ENCODE results near the gene EXTL2.
"Not testable (repeated sequence)": the region's sequence is repeated elsewhere in the genome, so short reads cannot be mapped to it uniquely, and the experiment has no call there.

The EXTL2 gene

GRCh38 chr1:100894603-100895539, at the start of gene EXTL2:
Gene EXTL2 (minus strand): TSS chr1:100894842. CDS start chr1:100888757, 6,085 bp downstream.
- DNase-seq (ENCODE audit: low spot score): peak; percentile 64

DNA sequence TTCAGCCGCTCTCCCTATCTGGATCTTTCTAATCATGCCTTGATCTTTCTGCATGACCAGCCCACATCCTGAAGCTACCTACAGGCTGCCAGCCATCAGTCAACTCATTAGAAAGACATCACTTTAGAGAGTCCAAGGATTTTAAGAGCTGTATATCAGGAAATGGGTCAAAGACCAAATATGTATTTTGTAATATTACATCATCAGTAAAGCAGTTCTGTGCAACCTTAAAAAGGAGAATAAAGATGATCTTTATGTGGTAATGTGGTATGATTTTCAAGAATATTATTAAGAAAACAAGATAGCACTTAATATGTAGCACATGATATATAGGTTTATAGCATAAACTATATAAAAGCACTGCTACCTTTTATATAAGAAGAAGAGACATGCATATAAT, 48.9 kb upstream of the EXTL2 start:
- no peak for DNase-seq (ENCODE audit: low spot score)

GRCh38 chr1:100942304-100943046, 47.8 kb upstream of the EXTL2 start:
- DNase-seq (ENCODE audit: low spot score): no peak

- DNase-seq (ENCODE audit: low spot score): no peak
Measured at GRCh38 chr1:100941580-100942216, 47.1 kb upstream of the EXTL2 start.

DNA sequence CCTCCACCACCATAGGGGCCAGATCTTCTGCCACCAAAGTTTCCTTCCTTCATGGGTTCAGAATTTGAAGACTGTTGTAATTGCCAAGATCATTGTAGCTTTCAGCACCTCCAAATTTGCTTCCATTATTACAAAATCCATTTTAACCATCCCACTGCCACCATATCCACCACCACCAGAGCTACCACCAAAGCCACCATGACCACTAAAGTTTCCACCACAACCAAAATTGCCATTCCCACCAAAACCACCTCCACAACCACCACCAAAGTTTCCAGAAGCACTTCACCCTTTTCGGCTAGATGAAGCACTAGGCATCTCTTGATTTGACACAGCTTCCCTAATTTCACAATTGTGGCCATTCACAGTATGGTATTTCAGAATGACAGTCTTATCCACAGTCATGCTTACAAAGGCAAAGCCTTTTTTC, 46.5 kb upstream of the EXTL2 start:
- DNase-seq (ENCODE audit: low spot score): no peak

DNA sequence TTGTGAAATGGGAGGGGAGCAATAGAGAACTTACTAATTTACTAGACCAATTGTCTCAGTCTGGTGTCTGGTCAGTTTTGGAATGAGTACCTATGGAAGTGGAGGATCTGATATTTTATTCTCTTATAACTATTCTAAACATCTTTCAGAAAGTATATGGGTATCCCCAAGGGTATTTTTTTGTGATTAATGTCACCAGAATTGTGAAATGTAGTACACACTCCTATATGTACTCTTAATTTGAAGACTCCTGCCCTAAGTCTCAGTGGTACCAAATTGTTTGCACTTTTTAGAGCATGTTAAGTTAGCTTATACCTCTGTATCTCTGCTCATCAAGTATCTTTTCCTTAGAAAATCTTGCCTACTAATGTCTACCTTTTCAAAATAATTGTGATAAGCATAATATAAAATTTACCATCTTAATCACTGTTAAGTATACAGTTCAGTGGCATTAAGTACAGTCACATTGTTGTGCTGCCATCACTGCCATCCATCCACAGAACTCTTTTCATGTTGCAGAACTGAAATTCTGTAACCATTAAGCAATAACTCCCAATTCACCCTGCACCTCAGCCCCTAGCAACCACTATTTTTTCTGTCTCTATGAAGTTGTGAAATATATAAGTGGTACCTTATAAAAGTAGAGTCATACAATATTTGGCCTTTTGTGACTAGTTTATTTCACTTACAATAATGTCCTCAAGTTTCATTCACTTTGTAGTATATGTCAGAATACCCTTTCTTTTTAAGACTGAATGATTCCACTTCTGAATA, 41.7 kb upstream of the EXTL2 start:
- no peak for DNase-seq (ENCODE audit: low spot score)

DNA sequence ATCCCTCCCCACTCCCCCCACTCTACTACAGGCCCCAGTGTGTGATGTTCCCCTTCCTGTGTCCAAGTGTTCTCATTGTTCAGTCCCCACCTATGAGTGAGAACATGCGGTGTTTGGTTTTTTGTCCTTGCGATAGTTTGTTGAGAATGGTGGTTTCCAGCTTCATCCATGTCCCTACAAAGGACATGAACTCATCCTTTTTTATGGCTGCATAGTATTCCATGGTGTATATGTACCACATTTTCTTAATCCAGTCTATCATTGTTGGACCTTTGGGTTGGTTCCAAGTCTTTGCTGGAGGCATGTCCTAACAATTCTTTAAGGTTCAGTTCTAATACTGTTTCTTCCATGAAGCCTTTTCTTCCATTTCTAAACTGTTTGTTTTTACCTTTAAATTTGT, 38.9 kb upstream of the EXTL2 start:
- not testable (repeated sequence) for DNase-seq (ENCODE audit: low spot score)

- no peak for DNase-seq (ENCODE audit: low spot score)
Measured at GRCh38 chr1:100931716-100932115, 37.1 kb upstream of the EXTL2 start.

GRCh38 chr1:100930494-100930893, 35.9 kb upstream of the EXTL2 start:
- DNase-seq (ENCODE audit: low spot score): no peak

DNA sequence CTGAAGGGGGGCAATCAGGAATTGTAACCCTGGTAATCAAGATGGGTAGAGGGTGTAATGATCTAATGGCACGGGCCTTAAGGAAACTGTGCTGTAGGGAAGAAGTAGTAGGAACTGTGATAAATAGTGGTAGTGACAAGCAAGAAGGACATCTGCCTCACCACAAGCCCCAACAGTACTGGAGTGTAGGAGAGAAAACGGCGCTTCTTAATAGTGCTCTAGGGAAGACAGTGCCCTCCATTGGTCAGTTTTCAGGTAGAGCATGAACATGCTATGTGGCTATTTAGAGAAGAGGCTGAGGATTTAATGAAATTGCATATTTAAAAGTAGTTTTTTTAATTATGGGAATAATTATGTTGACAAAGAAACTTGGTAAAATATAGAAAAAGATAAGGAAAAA, 33.5 kb upstream of the EXTL2 start:
- peak; percentile 5 for DNase-seq (ENCODE audit: low spot score)

- DNase-seq (ENCODE audit: low spot score): no peak
Measured at GRCh38 chr1:100927276-100927675, 32.6 kb upstream of the EXTL2 start.

- DNase-seq (ENCODE audit: low spot score): no peak
Measured at GRCh38 chr1:100926240-100926639, 31.6 kb upstream of the EXTL2 start.

GRCh38 chr1:100924991-100925390, 30.3 kb upstream of the EXTL2 start:
- no peak for DNase-seq (ENCODE audit: low spot score)

- no peak for DNase-seq (ENCODE audit: low spot score)
Measured at GRCh38 chr1:100924212-100924611, 29.6 kb upstream of the EXTL2 start.

GRCh38 chr1:100921110-100921706, 26.6 kb upstream of the EXTL2 start:
- DNase-seq (ENCODE audit: low spot score): peak; percentile 6

DNA sequence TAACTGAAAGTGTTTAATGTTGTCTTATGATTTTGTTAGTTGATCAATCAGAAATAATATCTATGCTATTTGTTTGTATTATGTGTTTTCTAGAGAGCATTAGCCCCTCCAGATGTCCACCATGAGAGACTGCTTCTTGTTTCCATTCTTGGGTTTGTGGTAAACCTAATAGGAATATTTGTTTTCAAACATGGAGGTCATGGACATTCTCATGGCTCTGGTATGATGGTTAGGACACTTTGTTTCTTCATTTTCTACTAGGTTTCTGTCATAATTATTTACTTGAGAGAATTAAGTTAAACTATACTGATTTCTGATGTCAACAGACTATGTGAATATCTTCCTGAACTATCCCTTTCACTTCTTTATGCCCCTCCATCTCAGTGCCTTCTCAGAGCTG, 17.4 kb upstream of the EXTL2 start:
- DNase-seq (ENCODE audit: low spot score): no peak

DNA sequence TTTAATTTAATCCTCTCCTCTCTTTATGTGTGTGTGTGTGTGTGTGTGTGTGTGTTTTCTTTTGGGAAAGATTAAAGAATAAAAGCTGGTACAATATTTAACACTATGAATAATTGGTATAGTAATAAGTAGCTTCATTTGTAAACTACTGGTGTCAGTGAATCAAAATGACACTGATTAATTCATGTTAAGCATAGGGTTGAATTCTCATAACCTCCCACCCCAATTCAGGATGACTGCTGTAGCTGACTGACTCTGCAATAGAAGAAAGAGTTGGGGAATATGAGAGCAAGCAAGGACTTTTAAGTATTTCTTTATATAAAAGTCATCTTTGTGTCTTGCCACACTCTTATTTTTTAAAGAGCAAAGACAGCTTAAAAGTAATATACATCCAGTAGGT, 14.4 kb upstream of the EXTL2 start:
- no peak for DNase-seq (ENCODE audit: low spot score)

DNA sequence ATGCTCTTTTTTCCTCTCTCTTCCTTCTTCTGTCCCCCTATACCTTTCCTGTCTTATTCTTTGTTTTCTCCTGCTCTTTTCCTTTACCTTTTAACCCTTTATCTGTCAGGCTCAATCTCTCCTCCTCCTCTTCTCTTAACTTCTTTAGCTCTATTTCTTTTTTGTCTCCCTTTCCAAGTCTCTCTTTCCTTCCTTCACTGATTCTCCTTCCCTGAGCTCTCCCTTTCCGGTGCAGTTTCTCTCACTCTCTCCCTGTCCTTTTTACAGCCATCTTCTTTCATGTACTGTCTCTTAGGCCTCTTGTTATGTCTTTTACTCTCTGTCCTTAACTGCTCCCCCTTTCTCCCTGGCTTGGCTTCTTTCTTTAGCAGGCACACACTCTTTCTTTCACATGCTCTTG, 13.2 kb upstream of the EXTL2 start:
- no peak for DNase-seq (ENCODE audit: low spot score)

DNA sequence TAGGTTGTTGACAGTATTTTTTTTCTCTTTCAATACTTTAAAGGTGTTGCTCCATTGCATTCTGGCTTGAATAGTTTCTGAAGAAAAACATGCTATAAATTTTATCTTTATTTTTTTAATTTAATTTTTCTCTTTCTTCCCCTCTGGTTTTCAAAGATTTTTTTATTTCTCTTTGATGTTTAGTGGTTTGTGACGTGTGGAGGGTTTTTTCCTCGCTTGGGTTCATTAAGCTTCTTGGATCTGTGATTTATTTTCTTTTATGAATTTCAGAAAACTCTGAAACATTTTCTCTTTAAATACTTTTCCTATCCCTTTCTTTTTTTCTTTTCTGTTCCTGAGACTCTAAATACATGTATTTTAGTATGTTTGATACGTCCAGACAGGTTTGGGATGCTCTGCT, 10.5 kb upstream of the EXTL2 start:
- no peak for DNase-seq (ENCODE audit: low spot score)

GRCh38 chr1:100904528-100904927, 9.9 kb upstream of the EXTL2 start:
- no peak for DNase-seq (ENCODE audit: low spot score)

DNA sequence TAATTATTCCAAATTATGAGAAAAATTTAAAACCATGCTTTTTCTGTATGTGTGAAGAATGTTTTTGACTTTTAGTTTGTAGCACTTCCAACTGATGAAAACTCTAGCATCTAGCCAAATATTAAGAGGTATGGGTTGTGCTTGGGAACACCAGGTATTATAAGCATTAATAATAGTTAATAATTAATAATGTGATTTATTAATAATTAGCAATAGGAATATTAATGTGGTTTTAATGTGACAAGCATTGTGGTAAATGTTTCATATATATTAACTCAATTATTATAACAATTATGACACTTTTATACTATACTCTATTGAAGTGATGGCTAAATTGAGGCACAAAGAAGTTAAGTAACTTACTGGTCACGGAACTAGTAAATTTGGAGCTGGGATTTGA, 9.1 kb upstream of the EXTL2 start:
- DNase-seq (ENCODE audit: low spot score): no peak

DNA sequence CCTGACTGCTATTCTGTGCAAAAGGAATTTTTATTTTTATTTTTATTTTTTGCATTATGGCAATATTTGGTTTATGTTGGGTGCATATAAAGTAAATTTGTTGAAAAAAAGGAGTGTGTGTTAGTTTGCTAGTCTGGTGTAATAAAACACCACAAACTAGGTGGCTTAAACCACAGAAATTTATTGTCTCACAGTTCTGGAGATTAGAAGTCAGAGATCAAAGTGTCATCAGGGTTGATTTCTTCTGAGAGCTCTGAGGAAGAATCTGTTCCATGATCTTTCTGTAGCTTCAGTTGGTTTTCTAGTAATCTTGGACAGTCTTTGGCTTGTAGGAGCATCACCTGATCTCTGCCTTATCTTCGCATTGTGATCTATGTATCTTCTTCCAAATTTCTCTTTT, 7.7 kb upstream of the EXTL2 start:
- DNase-seq (ENCODE audit: low spot score): no peak

Data from HuH-7 (cell line).